Measurements from ENCODE around the gene POU2F1. TPM values are rescaled to one million over a fixed set of nuclear protein-coding genes. Genes with fewer than 3 reads are reported as not detected.

The POU2F1 gene
- total and polyA plus RNA-seq, 3 donors from 2014 or later = 17.1 to 36.9 (median 36.0) TPM

- 84 to 91% methylated on average over 11 of the region's 11 CpGs for WGBS, 2 donors
- no peak for DNase-seq
- Histone ChIP-seq H3K4me3 (no peak overlapping the region), H3K36me3 (ENCODE audit: low read depth, missing control alignments) (no peaks in the 10 kb centered on the region), H3K27me3 (no peaks in the 10 kb centered on the region), H3K4me1 (no peaks in the 10 kb centered on the region), H3K9me3 (no peaks in the 10 kb centered on the region), H3K27ac (no peak overlapping the region)
- intact Hi-C loops (cut with DNase I; ENCODE audit: low total_unique reads) = no loop called here
- no peak for TF ChIP-seq POLR2A (IDR thresholded peaks at IDR 0.05)
- TF ChIP-seq, protein P1, sequence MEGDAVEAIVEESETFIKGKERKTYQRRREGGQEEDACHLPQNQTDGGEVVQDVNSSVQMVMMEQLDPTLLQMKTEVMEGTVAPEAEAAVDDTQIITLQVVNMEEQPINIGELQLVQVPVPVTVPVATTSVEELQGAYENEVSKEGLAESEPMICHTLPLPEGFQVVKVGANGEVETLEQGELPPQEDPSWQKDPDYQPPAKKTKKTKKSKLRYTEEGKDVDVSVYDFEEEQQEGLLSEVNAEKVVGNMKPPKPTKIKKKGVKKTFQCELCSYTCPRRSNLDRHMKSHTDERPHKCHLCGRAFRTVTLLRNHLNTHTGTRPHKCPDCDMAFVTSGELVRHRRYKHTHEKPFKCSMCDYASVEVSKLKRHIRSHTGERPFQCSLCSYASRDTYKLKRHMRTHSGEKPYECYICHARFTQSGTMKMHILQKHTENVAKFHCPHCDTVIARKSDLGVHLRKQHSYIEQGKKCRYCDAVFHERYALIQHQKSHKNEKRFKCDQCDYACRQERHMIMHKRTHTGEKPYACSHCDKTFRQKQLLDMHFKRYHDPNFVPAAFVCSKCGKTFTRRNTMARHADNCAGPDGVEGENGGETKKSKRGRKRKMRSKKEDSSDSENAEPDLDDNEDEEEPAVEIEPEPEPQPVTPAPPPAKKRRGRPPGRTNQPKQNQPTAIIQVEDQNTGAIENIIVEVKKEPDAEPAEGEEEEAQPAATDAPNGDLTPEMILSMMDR (IDR thresholded peaks at IDR 0.05) = no peak
Observed at GRCh38 chr1:167457936-167458584, 237.4 kb downstream of the POU2F1 start.

- Histone ChIP-seq H3K27me3 (no peaks in the 10 kb centered on the region), H3K9me3 (no peaks in the 10 kb centered on the region), H3K4me3 (no peak overlapping the region), H3K27ac (no peak overlapping the region), H3K36me3 (ENCODE audit: low read depth, missing control alignments) (no peaks in the 10 kb centered on the region), H3K4me1 (no peaks in the 10 kb centered on the region)
- no peak for DNase-seq
- TF ChIP-seq, protein P1 (IDR thresholded peaks at IDR 0.05) = no peak
- no peak for TF ChIP-seq POLR2A (IDR thresholded peaks at IDR 0.05)
- intact Hi-C loops (cut with DNase I; ENCODE audit: low total_unique reads) = no loop called here
- WGBS, 2 donors = 91 to 92% methylated on average over 12 to 14 of the region's 14 CpGs
Observed at GRCh38 chr1:167460836-167461235, 240.2 kb downstream of the POU2F1 start.

GRCh38 chr1:167462341-167462740, 241.7 kb downstream of the POU2F1 start:
- no peaks in the 10 kb centered on the region for H3K9me3 ChIP-seq
- no peak overlapping the region for H3K4me3 ChIP-seq
- intact Hi-C loops (cut with DNase I; ENCODE audit: low total_unique reads) = no loop called here
- H3K27ac ChIP-seq = no peak overlapping the region
- H3K36me3 ChIP-seq (ENCODE audit: low read depth, missing control alignments) = no peaks in the 10 kb centered on the region
- DNase-seq = no peak
- WGBS, 2 donors = 89 to 97% methylated on average over 6 to 8 of the region's 8 CpGs
- TF ChIP-seq, protein P1 (IDR thresholded peaks at IDR 0.05) = no peak
- no peak for TF ChIP-seq POLR2A (IDR thresholded peaks at IDR 0.05)
- H3K27me3 ChIP-seq = no peaks in the 10 kb centered on the region
- H3K4me1 ChIP-seq = peaks cover 3% of the 10 kb centered on the region

DNA sequence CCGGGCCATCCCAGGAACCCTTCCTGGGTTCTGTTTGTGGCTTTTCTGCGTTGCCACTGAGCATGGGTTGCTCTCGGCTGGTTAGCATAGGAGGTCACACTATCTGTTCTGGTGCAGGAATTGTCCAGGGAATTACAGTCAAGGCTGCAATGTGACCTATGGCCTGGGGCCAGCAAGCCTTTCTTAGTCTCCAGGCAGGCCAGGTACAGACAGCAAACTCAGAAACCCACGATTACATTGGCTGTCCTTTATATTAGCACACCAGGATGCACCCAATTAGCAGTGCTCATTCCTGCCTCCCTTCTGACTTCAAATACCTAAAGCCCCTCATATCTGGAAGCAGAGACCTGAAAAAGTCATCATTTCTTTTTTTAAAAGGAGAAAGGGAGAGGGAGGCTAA, 242.4 kb downstream of the POU2F1 start:
- DNase-seq = no peak
- intact Hi-C loops (cut with DNase I; ENCODE audit: low total_unique reads) = no loop called here
- H3K27ac ChIP-seq = no peak overlapping the region
- H3K36me3 ChIP-seq (ENCODE audit: low read depth, missing control alignments) = no peaks in the 10 kb centered on the region
- H3K9me3 ChIP-seq = no peaks in the 10 kb centered on the region
- no peak overlapping the region for H3K4me3 ChIP-seq
- peaks cover 3% of the 10 kb centered on the region for H3K4me1 ChIP-seq
- no peaks in the 10 kb centered on the region for H3K27me3 ChIP-seq
- no peak for TF ChIP-seq POLR2A (IDR thresholded peaks at IDR 0.05)
- TF ChIP-seq, protein P1 (IDR thresholded peaks at IDR 0.05) = no peak
- 67 to 74% methylated on average over 4 of the region's 4 CpGs for WGBS, 2 donors
